ENCODE results near the gene PPP1R2.
A peak's percentile ranks its signal among the peaks of the same experiment; 100 is the strongest.
"Not testable (repeated sequence)": the region's sequence is repeated elsewhere in the genome, so short reads cannot be mapped to it uniquely, and the experiment has no call there.

The PPP1R2 gene

DNA sequence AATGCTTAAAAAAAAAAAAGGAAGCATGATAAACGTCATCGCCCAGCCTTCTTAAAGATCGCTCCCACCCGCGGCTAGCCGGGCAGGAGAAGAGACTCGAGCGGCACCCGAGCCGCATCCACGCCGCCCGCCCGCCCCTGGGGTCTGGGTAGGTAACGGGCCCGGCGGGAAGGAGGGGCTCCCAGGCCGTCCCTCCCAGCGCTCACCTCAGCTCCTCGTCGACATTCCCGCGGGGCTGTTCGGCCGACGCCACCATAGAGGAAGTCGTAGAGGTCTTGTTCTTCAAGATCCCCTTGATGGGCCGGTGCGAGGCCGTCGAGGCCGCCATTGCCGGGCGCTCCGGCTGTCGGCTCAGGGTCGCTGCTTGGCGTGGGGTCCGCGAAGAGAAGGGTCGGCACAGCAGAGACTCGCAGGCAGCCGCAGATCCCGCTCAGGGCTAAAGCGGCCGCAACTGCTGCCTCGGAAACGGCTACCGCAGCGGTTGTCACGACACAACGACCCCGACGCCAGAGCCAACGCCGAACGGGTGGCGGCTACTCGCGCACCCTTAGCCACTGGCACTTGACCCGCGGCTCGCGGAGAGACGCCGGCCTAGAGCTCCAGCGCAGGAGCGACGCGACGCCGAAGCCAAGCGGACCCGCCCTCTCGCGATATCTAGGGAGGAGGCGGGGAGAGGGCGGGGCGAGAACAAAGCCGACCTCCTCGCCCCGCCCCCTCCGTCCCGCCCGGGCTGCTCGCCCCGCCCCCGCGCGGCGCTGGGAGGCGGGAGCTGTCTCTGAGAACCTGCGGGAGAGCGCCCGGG lies at the start of gene PPP1R2:
PPP1R2 (minus strand) TSS at position 628 of the 802 bp plus-strand sequence; CDS start at position 328, 300 bp downstream.
- Histone ChIP-seq H3K27me3 (ENCODE audit: control insufficient read depth, insufficient read depth, low read length) (peaks cover 34% of the 10 kb centered on the region), H3K9ac (ENCODE audit: low read length) (peak within 1 kb of the TSS; percentile 65), H3K9me3 (ENCODE audit: control insufficient read depth, low read depth, low read length) (no peaks in the 10 kb centered on the region), H3K27ac (ENCODE audit: low read length) (no peak within 1 kb of the TSS), H3K36me3 (ENCODE audit: control insufficient read depth, low read depth, low read length) (no peaks in the 10 kb centered on the region), H3K4me3 (ENCODE audit: low read length) (peak within 1 kb of the TSS; percentile 89), H3K4me1 (ENCODE audit: control insufficient read depth, low read depth, low read length) (peaks cover 1% of the 10 kb centered on the region)

DNA sequence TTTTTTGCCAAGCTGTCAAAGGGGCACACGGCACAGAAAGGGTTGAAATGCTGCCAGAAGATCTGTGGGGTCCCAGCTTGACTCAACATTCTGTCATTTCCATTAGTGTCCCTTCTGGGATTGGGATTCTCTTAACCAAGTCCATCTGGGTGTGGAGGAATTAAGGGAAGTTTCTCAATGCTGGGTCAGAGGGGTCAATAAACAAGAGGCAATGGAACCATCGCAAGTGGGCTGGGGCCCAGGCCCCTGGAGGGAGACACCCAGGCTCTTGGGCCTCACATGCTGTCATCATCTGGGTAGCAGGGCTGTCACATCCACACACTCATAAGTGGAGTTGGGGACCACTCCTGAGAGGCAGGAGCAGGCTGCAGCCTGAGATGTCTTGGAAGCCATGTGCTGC lies 48.7 kb upstream of the PPP1R2 start:
- H3K27ac ChIP-seq (ENCODE audit: low read length), result no peak overlapping the region
- no peaks in the 10 kb centered on the region for H3K9me3 ChIP-seq (ENCODE audit: control insufficient read depth, low read depth, low read length)
- no peaks in the 10 kb centered on the region for H3K4me1 ChIP-seq (ENCODE audit: control insufficient read depth, low read depth, low read length)
- no peak overlapping the region for H3K9ac ChIP-seq (ENCODE audit: low read length)
- no peaks in the 10 kb centered on the region for H3K27me3 ChIP-seq (ENCODE audit: control insufficient read depth, insufficient read depth, low read length)
- no peak overlapping the region for H3K4me3 ChIP-seq (ENCODE audit: low read length)
- H3K36me3 ChIP-seq (ENCODE audit: control insufficient read depth, low read depth, low read length), result no peaks in the 10 kb centered on the region

DNA sequence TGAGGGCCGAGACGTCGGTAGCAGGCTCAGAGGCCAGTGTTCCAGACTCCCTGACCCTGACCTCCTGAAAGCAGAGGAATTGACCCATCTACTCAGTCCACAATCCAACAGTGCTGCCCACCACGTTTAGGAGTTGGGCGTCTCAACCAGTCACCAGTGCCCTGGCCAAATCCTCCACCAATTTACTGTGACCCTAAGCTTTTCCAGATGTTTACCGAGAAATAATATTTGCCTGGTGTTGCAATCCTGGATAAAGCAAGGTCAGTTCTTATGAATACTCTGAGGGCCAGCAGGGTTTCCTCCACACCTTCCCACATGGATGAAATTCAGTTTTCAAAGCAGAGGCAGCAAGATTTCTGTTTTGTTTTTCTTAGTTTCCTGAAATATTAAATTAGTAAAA lies 48.1 kb upstream of the PPP1R2 start:
- Histone ChIP-seq H3K9ac (ENCODE audit: low read length) (no peak overlapping the region), H3K4me3 (ENCODE audit: low read length) (no peak overlapping the region), H3K27me3 (ENCODE audit: control insufficient read depth, insufficient read depth, low read length) (no peaks in the 10 kb centered on the region), H3K36me3 (ENCODE audit: control insufficient read depth, low read depth, low read length) (no peaks in the 10 kb centered on the region), H3K9me3 (ENCODE audit: control insufficient read depth, low read depth, low read length) (no peaks in the 10 kb centered on the region), H3K4me1 (ENCODE audit: control insufficient read depth, low read depth, low read length) (no peaks in the 10 kb centered on the region), H3K27ac (ENCODE audit: low read length) (no peak overlapping the region)

DNA sequence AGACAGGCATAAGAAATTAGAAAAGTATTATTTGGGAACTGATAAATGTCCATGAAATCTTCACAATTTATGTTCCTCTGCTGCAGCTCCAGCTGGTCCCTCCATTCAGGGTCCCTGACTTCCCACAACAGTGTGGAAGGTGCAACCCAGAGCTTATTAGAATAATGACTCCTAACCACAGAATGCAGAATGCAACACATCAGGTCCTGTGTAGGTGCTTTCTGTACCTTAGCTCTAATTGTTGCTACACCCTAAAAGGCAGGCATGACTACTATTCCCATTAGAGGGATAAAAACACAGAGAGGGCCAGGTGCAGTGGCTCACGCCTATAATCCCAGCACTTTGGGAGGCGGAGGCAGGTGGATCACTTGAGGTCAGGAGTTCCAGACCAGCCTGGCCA lies 47.3 kb upstream of the PPP1R2 start:
- H3K27ac ChIP-seq (ENCODE audit: low read length); H3K36me3 ChIP-seq (ENCODE audit: control insufficient read depth, low read depth, low read length); H3K27me3 ChIP-seq (ENCODE audit: control insufficient read depth, insufficient read depth, low read length); H3K4me3 ChIP-seq (ENCODE audit: low read length); H3K4me1 ChIP-seq (ENCODE audit: control insufficient read depth, low read depth, low read length); H3K9me3 ChIP-seq (ENCODE audit: control insufficient read depth, low read depth, low read length); H3K9ac ChIP-seq (ENCODE audit: low read length): not testable (repeated sequence)

DNA sequence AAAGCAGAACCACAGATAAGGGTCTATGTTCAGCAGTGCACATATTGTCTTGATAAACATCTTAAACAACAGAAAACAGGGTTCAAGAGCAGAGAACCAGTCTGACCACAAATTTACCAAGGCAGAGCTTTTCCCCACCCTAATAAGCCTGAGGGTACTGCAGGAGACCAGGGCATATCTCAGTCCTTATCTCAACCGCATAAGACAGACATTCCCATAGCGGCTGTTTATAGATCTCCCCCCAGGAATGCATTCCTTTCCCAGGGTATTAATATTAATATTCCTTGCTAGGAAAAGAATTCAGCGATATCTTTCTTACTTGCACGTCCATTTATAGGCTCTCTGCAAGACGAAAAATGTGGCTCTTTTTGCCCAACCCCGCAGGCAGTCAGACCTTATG lies 46.7 kb upstream of the PPP1R2 start:
- H3K4me3 ChIP-seq (ENCODE audit: low read length); H3K4me1 ChIP-seq (ENCODE audit: control insufficient read depth, low read depth, low read length); H3K27me3 ChIP-seq (ENCODE audit: control insufficient read depth, insufficient read depth, low read length); H3K27ac ChIP-seq (ENCODE audit: low read length); H3K36me3 ChIP-seq (ENCODE audit: control insufficient read depth, low read depth, low read length); H3K9ac ChIP-seq (ENCODE audit: low read length); H3K9me3 ChIP-seq (ENCODE audit: control insufficient read depth, low read depth, low read length): not testable (repeated sequence)

DNA sequence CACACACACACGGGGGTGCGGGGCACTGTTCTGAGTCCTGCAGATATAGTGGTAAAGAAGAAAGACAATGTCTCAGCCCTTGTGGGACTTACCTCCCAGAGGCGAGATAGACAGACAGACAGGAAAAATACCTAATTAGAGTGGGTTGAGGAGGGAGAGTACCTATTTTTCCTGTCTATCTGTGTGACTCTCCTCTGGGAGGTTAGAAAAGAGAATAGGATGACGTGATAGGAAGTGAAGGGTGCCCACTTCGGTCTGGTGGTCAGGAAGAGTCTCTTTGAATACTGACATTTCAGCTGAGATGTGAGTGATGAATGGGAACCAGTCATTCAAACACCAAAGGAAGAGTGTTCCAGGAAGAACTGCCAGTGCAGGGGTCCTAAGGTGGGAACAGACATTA lies 44.7 kb upstream of the PPP1R2 start:
- no peak overlapping the region for H3K4me3 ChIP-seq (ENCODE audit: low read length)
- no peaks in the 10 kb centered on the region for H3K4me1 ChIP-seq (ENCODE audit: control insufficient read depth, low read depth, low read length)
- H3K9me3 ChIP-seq (ENCODE audit: control insufficient read depth, low read depth, low read length), result no peaks in the 10 kb centered on the region
- no peaks in the 10 kb centered on the region for H3K36me3 ChIP-seq (ENCODE audit: control insufficient read depth, low read depth, low read length)
- no peak overlapping the region for H3K27ac ChIP-seq (ENCODE audit: low read length)
- no peaks in the 10 kb centered on the region for H3K27me3 ChIP-seq (ENCODE audit: control insufficient read depth, insufficient read depth, low read length)
- H3K9ac ChIP-seq (ENCODE audit: low read length), result no peak overlapping the region

DNA sequence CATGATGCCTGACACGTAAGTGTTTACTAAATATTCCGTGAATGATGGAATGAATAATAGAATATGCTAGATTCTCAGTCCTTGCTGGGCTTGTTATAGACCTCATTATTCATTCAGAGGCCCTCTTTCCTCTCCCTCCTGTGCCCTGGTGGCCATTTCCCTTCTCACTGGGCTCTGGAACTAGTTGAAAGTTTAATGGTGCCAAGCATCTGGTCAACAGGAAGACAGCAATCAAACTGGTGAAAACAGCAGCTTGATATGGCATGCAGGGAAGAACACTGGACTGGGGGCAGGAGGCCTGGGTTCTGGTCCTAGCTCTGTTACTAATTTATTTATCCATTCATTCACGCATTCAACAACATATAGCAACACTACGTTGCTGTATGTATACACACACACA lies 44.3 kb upstream of the PPP1R2 start:
- no peak overlapping the region for H3K4me3 ChIP-seq (ENCODE audit: low read length)
- H3K9me3 ChIP-seq (ENCODE audit: control insufficient read depth, low read depth, low read length), result no peaks in the 10 kb centered on the region
- no peak overlapping the region for H3K27ac ChIP-seq (ENCODE audit: low read length)
- no peaks in the 10 kb centered on the region for H3K4me1 ChIP-seq (ENCODE audit: control insufficient read depth, low read depth, low read length)
- H3K36me3 ChIP-seq (ENCODE audit: control insufficient read depth, low read depth, low read length), result no peaks in the 10 kb centered on the region
- H3K9ac ChIP-seq (ENCODE audit: low read length), result no peak overlapping the region
- H3K27me3 ChIP-seq (ENCODE audit: control insufficient read depth, insufficient read depth, low read length), result no peaks in the 10 kb centered on the region

DNA sequence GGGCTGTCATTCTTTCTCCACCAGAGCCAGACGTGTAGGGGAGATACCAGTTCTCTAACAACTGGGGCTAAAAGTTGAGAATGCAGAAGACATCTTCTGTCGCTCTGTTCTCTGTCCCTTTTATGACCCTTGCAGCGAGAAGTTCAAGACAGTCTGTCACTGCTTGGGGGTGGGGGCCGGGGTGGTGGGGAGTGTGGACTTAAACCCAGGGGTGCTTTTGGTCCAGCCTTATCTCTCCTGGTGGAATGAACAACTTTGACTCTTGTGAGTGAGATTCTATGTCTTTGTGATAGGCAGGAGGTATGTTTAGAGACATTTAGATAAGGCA lies 41.4 kb upstream of the PPP1R2 start:
- Histone ChIP-seq H3K4me3 (ENCODE audit: low read length) (no peak overlapping the region), H3K9me3 (ENCODE audit: control insufficient read depth, low read depth, low read length) (no peaks in the 10 kb centered on the region), H3K27ac (ENCODE audit: low read length) (no peak overlapping the region), H3K27me3 (ENCODE audit: control insufficient read depth, insufficient read depth, low read length) (no peaks in the 10 kb centered on the region), H3K36me3 (ENCODE audit: control insufficient read depth, low read depth, low read length) (no peaks in the 10 kb centered on the region), H3K4me1 (ENCODE audit: control insufficient read depth, low read depth, low read length) (no peaks in the 10 kb centered on the region), H3K9ac (ENCODE audit: low read length) (no peak overlapping the region)

DNA sequence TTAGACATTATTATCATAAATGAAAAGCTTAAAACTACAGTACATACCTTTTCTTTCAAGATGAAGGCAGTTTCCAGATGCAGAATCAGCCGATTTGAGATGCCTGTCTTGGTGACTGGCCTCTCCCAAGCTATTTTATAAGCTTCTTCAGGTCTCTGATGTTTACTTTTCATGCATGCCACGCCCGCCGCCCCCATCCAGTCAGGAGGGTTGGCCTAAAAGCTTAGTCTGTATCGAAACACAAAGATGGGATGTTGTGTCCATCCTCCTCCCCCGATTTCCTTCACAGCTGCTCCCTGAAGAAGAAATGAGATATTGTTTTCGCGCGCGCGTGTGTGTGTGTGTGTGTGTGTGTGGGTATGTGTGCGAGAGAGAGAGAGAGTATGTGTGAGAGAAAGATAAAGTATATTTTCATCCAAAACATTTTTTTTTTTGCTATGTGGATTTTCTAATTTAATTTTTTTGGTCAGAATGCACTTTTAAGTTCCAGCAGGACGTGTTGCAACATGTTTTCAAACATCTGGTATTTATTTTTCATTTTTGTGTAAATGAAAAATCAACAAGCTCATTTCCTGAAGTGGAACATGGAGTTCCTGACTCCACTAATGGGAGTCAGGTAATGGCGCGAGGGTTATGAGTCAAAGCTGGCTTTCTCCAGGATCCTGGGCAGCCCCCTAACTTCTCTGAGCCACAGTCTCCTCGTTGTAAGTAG lies 40.9 kb upstream of the PPP1R2 start, which contains the start of gene APOD:
APOD (minus strand) TSS at position 110 of the 712 bp plus-strand sequence. CDS start 4,479 bp downstream, outside the sequence.
- Histone ChIP-seq H3K9ac (ENCODE audit: low read length) (no peak within 1 kb of the TSS), H3K4me1 (ENCODE audit: control insufficient read depth, low read depth, low read length) (no peaks in the 10 kb centered on the region), H3K27ac (ENCODE audit: low read length) (no peak within 1 kb of the TSS), H3K9me3 (ENCODE audit: control insufficient read depth, low read depth, low read length) (no peaks in the 10 kb centered on the region), H3K36me3 (ENCODE audit: control insufficient read depth, low read depth, low read length) (no peaks in the 10 kb centered on the region), H3K4me3 (ENCODE audit: low read length) (no peak within 1 kb of the TSS), H3K27me3 (ENCODE audit: control insufficient read depth, insufficient read depth, low read length) (no peaks in the 10 kb centered on the region)

DNA sequence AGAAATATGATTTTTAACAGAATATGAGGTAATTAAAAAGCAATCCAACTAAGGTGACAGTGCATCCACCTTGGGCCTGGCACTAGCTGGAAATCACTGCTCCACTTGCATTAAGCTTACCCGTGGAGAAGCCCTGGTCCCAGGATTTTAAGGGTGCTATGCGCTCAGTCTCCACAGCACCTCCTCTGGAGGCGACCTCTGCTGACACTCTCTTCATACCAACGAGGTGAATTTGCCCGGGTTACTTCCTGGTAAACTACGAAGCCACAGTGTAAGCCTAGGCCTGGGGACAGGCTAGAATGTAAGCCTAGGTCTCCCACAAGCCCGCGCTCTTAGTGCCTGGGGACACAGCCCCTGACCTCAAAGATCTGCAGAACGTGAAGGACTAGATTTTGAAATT lies 39.8 kb upstream of the PPP1R2 start:
- no peak overlapping the region for H3K4me3 ChIP-seq (ENCODE audit: low read length)
- H3K4me1 ChIP-seq (ENCODE audit: control insufficient read depth, low read depth, low read length), result no peaks in the 10 kb centered on the region
- no peak overlapping the region for H3K27ac ChIP-seq (ENCODE audit: low read length)
- no peaks in the 10 kb centered on the region for H3K9me3 ChIP-seq (ENCODE audit: control insufficient read depth, low read depth, low read length)
- no peaks in the 10 kb centered on the region for H3K27me3 ChIP-seq (ENCODE audit: control insufficient read depth, insufficient read depth, low read length)
- no peaks in the 10 kb centered on the region for H3K36me3 ChIP-seq (ENCODE audit: control insufficient read depth, low read depth, low read length)
- H3K9ac ChIP-seq (ENCODE audit: low read length), result no peak overlapping the region

DNA sequence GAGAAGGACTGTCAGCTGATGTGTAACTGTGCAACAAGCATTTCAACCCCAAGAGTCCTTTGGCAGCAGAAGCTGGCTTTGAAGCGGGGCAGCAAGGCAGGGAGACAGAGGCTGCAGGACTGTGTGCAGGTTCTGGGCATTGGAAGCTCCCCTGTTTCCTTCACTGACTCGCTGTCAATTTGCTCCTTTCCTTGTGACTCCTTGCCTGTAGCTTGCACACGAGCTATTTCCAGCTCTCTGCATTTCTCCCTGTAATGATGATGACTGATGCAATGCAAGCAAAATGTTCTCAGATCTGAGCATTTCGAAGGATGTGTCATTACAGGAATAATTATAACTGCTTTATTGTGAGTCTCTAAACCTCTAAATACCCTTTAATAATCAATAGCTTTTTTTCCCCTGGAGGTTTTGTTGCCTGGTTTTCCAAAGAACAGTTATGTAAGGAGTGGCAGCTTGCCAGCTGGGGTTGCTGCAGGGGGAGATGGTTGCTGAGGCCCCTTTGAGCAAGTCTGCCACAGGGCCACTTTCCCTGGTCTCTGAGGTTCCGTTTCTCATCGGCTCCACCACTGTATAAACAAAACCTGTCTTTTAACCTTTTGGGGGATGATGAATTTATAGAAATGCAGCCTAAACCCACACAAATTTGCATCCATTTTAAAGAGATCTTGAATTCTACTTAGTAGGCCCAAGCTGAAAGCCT lies 37.8 kb upstream of the PPP1R2 start:
- H3K4me1 ChIP-seq (ENCODE audit: control insufficient read depth, low read depth, low read length), result no peaks in the 10 kb centered on the region
- H3K9me3 ChIP-seq (ENCODE audit: control insufficient read depth, low read depth, low read length), result no peaks in the 10 kb centered on the region
- H3K27me3 ChIP-seq (ENCODE audit: control insufficient read depth, insufficient read depth, low read length), result no peaks in the 10 kb centered on the region
- H3K36me3 ChIP-seq (ENCODE audit: control insufficient read depth, low read depth, low read length), result no peaks in the 10 kb centered on the region
- H3K27ac ChIP-seq (ENCODE audit: low read length), result no peak overlapping the region
- H3K9ac ChIP-seq (ENCODE audit: low read length), result no peak overlapping the region
- no peak overlapping the region for H3K4me3 ChIP-seq (ENCODE audit: low read length)

All from iPS-18a (cell line).